Gastrocnemius medialis (tissue), 4 donors: ENCODE measurements around the gene SSPN.

Source experiments
- CTCF ChIP-seq, 5 experiments: fragments of 450-650 bp in 3 of 5; fragments of 200-600 bp in 2 of 5; sonication (generic) in 2 of 5; IDR thresholded peaks in 4 of 5; conservative IDR thresholded peaks in 1 of 5; 1 replicate in 4 of 5; 2 replicates in 1 of 5; pipeline ENCODE4 v1.5.1; 2016 to 2019; ENCODE audit warnings: antibody characterized with exemption in 5 of 5, mild to moderate bottlenecking in 3 of 5, moderate library complexity in 3 of 5
- POLR2A ChIP-seq, 2 donors: fragments of 450-650 bp; IDR thresholded peaks; one replicate each; pipeline ENCODE4 v1.6.1; 2017; ENCODE audit warnings: antibody characterized with exemption in 2 of 2, mild to moderate bottlenecking in 2 of 2, moderate library complexity in 2 of 2

- no peak for TF ChIP-seq CTCF (IDR thresholded peaks at IDR 0.05 in 4 of 5, conservative IDR thresholded peaks at IDR 0.05 in 1 of 5)
- no peak for TF ChIP-seq POLR2A (IDR thresholded peaks at IDR 0.05)
These were observed 84.5 kb downstream of the SSPN start for GRCh38 chr12:26279908-26280307.
